Measurements from ENCODE around the gene FAM151B.
"Not testable (repeated sequence)": the region's sequence is repeated elsewhere in the genome, so short reads cannot be mapped to it uniquely, and the experiment has no call there.

The FAM151B gene

GRCh38 chr5:80573062-80573461 is 85.2 kb downstream of the FAM151B start:
- H3K9ac ChIP-seq (ENCODE audit: low read length) = no peak overlapping the region
- peaks cover 14% of the 10 kb centered on the region for H3K27me3 ChIP-seq (ENCODE audit: control insufficient read depth, insufficient read depth, low read length)

GRCh38 chr5:80576383-80576782 is 88.5 kb downstream of the FAM151B start:
- Histone ChIP-seq H3K27ac (ENCODE audit: low read depth, low read length) (no peak overlapping the region), H3K36me3 (ENCODE audit: control insufficient read depth, insufficient read depth, low read length) (no peaks in the 10 kb centered on the region), H3K27me3 (ENCODE audit: control insufficient read depth, insufficient read depth, low read length) (peaks cover 3% of the 10 kb centered on the region), H3K4me1 (ENCODE audit: control insufficient read depth, insufficient read depth, low read length) (no peaks in the 10 kb centered on the region), H3K4me3 (ENCODE audit: low read length) (no peak overlapping the region), H3K9ac (ENCODE audit: low read length) (no peak overlapping the region)

More at GRCh38 chr5:80573062-80573461, 85.2 kb downstream of the FAM151B start:
- no peaks in the 10 kb centered on the region for H3K4me1 ChIP-seq (ENCODE audit: control insufficient read depth, insufficient read depth, low read length)
- H3K4me3 ChIP-seq (ENCODE audit: low read length) = no peak overlapping the region
- no peaks in the 10 kb centered on the region for H3K36me3 ChIP-seq (ENCODE audit: control insufficient read depth, insufficient read depth, low read length)
- H3K27ac ChIP-seq (ENCODE audit: low read depth, low read length) = no peak overlapping the region

GRCh38 chr5:80577707-80578106 is 89.8 kb downstream of the FAM151B start:
- Histone ChIP-seq H3K36me3 (ENCODE audit: control insufficient read depth, insufficient read depth, low read length) (no peaks in the 10 kb centered on the region), H3K27me3 (ENCODE audit: control insufficient read depth, insufficient read depth, low read length) (no peaks in the 10 kb centered on the region), H3K4me1 (ENCODE audit: control insufficient read depth, insufficient read depth, low read length) (no peaks in the 10 kb centered on the region), H3K27ac (ENCODE audit: low read depth, low read length) (no peak overlapping the region), H3K9ac (ENCODE audit: low read length) (no peak overlapping the region), H3K4me3 (ENCODE audit: low read length) (no peak overlapping the region)

- H3K27me3 ChIP-seq (ENCODE audit: control insufficient read depth, insufficient read depth, low read length) = no peaks in the 10 kb centered on the region
- H3K9ac ChIP-seq (ENCODE audit: low read length) = no peak overlapping the region
- no peak overlapping the region for H3K4me3 ChIP-seq (ENCODE audit: low read length)
Observed at GRCh38 chr5:80579050-80579449, 91.2 kb downstream of the FAM151B start.

GRCh38 chr5:80580291-80580690 is 92.4 kb downstream of the FAM151B start:
- not testable (repeated sequence) for H3K36me3 ChIP-seq (ENCODE audit: control insufficient read depth, insufficient read depth, low read length); H3K27ac ChIP-seq (ENCODE audit: low read depth, low read length); H3K4me3 ChIP-seq (ENCODE audit: low read length); H3K4me1 ChIP-seq (ENCODE audit: control insufficient read depth, insufficient read depth, low read length); H3K27me3 ChIP-seq (ENCODE audit: control insufficient read depth, insufficient read depth, low read length); H3K9ac ChIP-seq (ENCODE audit: low read length)

More at GRCh38 chr5:80579050-80579449, 91.2 kb downstream of the FAM151B start:
- H3K4me1 ChIP-seq (ENCODE audit: control insufficient read depth, insufficient read depth, low read length) = no peaks in the 10 kb centered on the region
- H3K36me3 ChIP-seq (ENCODE audit: control insufficient read depth, insufficient read depth, low read length) = no peaks in the 10 kb centered on the region
- H3K27ac ChIP-seq (ENCODE audit: low read depth, low read length) = no peak overlapping the region

- no peak overlapping the region for H3K9ac ChIP-seq (ENCODE audit: low read length)
- no peaks in the 10 kb centered on the region for H3K4me1 ChIP-seq (ENCODE audit: control insufficient read depth, insufficient read depth, low read length)
- H3K4me3 ChIP-seq (ENCODE audit: low read length) = no peak overlapping the region
- no peaks in the 10 kb centered on the region for H3K36me3 ChIP-seq (ENCODE audit: control insufficient read depth, insufficient read depth, low read length)
- H3K27ac ChIP-seq (ENCODE audit: low read depth, low read length) = no peak overlapping the region
- H3K27me3 ChIP-seq (ENCODE audit: control insufficient read depth, insufficient read depth, low read length) = no peaks in the 10 kb centered on the region
Observed at GRCh38 chr5:80584770-80585169, 96.9 kb downstream of the FAM151B start.

- no peaks in the 10 kb centered on the region for H3K4me1 ChIP-seq (ENCODE audit: control insufficient read depth, insufficient read depth, low read length)
- H3K9ac ChIP-seq (ENCODE audit: low read length) = no peak overlapping the region
- no peaks in the 10 kb centered on the region for H3K36me3 ChIP-seq (ENCODE audit: control insufficient read depth, insufficient read depth, low read length)
- H3K27me3 ChIP-seq (ENCODE audit: control insufficient read depth, insufficient read depth, low read length) = no peaks in the 10 kb centered on the region
- no peak overlapping the region for H3K27ac ChIP-seq (ENCODE audit: low read depth, low read length)
- H3K4me3 ChIP-seq (ENCODE audit: low read length) = no peak overlapping the region
Observed at GRCh38 chr5:80588858-80589540, 101.1 kb downstream of the FAM151B start.

GRCh38 chr5:80590766-80591165 is 102.9 kb downstream of the FAM151B start:
- no peak overlapping the region for H3K27ac ChIP-seq (ENCODE audit: low read depth, low read length)
- H3K36me3 ChIP-seq (ENCODE audit: control insufficient read depth, insufficient read depth, low read length) = no peaks in the 10 kb centered on the region
- H3K9ac ChIP-seq (ENCODE audit: low read length) = no peak overlapping the region
- H3K4me1 ChIP-seq (ENCODE audit: control insufficient read depth, insufficient read depth, low read length) = no peaks in the 10 kb centered on the region
- no peak overlapping the region for H3K4me3 ChIP-seq (ENCODE audit: low read length)
- no peaks in the 10 kb centered on the region for H3K27me3 ChIP-seq (ENCODE audit: control insufficient read depth, insufficient read depth, low read length)

GRCh38 chr5:80591352-80591751 is 103.5 kb downstream of the FAM151B start:
- Histone ChIP-seq H3K27me3 (ENCODE audit: control insufficient read depth, insufficient read depth, low read length) (no peaks in the 10 kb centered on the region), H3K36me3 (ENCODE audit: control insufficient read depth, insufficient read depth, low read length) (no peaks in the 10 kb centered on the region), H3K9ac (ENCODE audit: low read length) (no peak overlapping the region), H3K4me3 (ENCODE audit: low read length) (no peak overlapping the region), H3K4me1 (ENCODE audit: control insufficient read depth, insufficient read depth, low read length) (no peaks in the 10 kb centered on the region), H3K27ac (ENCODE audit: low read depth, low read length) (no peak overlapping the region)

- no peaks in the 10 kb centered on the region for H3K4me1 ChIP-seq (ENCODE audit: control insufficient read depth, insufficient read depth, low read length)
- H3K27ac ChIP-seq (ENCODE audit: low read depth, low read length) = no peak overlapping the region
- no peak overlapping the region for H3K9ac ChIP-seq (ENCODE audit: low read length)
- H3K36me3 ChIP-seq (ENCODE audit: control insufficient read depth, insufficient read depth, low read length) = no peaks in the 10 kb centered on the region
- no peak overlapping the region for H3K4me3 ChIP-seq (ENCODE audit: low read length)
- no peaks in the 10 kb centered on the region for H3K27me3 ChIP-seq (ENCODE audit: control insufficient read depth, insufficient read depth, low read length)
Observed at GRCh38 chr5:80592105-80592504, 104.2 kb downstream of the FAM151B start.

Data from rectal smooth muscle tissue (tissue), 1 donor.